ENCODE measurements around the gene HINT1.

Gene HINT1

DNA sequence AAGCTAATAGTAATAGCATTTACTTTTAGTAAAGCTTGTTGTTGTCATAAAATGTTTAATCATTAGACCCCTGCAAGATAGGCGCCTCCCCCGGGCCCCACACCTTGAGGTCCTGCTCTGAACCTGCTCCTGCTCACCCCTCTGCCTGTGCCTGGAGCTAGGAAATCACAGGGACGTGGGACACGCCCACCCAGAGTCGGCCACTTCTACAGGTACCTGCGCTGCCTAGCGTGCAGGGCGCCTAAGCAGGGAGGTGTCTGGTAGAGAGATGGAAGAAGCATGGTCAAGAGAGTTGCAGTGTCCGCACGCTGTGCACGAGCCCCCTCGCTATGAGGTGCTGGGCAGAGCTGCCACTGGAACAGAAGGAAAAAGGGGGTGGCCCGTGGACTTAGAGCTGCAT lies 52.6 kb downstream of the HINT1 start:
- no peak for DNase-seq (ENCODE audit: low read depth)
- TF ChIP-seq, protein P1, sequence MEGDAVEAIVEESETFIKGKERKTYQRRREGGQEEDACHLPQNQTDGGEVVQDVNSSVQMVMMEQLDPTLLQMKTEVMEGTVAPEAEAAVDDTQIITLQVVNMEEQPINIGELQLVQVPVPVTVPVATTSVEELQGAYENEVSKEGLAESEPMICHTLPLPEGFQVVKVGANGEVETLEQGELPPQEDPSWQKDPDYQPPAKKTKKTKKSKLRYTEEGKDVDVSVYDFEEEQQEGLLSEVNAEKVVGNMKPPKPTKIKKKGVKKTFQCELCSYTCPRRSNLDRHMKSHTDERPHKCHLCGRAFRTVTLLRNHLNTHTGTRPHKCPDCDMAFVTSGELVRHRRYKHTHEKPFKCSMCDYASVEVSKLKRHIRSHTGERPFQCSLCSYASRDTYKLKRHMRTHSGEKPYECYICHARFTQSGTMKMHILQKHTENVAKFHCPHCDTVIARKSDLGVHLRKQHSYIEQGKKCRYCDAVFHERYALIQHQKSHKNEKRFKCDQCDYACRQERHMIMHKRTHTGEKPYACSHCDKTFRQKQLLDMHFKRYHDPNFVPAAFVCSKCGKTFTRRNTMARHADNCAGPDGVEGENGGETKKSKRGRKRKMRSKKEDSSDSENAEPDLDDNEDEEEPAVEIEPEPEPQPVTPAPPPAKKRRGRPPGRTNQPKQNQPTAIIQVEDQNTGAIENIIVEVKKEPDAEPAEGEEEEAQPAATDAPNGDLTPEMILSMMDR (IDR thresholded peaks at IDR 0.05; ENCODE audit: low read length, missing control alignments), result no peak

DNA sequence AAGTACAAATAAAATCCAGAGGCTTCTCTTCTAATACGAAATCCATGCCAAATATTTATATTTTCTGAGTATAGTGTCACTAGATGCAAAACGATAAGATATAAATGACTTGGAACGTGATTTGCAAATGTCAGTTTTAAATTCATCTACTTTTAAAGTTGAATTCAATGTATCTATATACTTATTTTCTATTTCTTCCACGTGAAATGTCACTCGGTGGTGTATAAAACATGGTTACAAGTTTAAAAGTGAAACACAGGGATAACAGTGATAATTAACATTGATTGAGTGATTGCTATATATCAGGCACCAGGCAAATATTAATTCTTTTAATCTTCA lies 54.8 kb downstream of the HINT1 start:
- TF ChIP-seq, protein P1 (IDR thresholded peaks at IDR 0.05; ENCODE audit: low read length, missing control alignments), result no peak
- no peak overlapping the region for H3K4me3 ChIP-seq (replicated peaks; ENCODE audit: low read depth, low read length)
- DNase-seq (ENCODE audit: low read depth), result no peak

More for the DNA sequence above, 52.6 kb downstream of the HINT1 start:
- no peak overlapping the region for H3K4me3 ChIP-seq (replicated peaks; ENCODE audit: low read depth, low read length)

DNA sequence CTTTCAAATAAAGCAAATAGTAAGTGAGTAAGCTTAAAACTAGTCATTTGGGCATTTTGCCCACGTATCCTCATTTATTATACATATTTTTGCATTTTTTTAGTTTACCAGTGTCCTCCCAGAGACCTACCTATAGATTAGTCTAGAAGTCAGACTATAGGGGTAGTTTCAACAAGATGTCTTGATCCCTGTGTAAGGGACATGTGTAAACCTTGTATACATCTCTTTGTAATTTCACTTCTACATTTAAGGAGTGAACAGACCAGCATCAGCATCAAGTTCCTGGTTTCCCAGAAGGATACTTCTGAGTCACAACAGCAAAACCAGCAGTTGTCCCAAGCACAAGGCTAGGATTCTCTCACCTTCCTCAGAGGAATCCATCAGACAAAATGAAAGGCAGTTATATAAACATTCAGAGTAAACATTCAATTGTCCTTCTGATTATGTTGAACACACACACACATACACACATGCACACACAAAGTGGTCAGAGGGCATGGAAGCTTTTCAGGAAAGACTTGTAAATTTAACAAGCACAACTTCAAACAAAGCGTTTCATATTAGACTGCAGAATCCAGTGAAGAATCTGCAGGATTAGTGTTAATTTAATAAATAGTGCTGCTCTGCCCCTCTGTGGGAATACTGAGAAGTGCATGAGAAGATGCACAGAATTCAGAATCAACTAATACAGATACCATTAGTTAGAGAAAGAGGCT lies 55.4 kb downstream of the HINT1 start:
- TF ChIP-seq, protein P1 (IDR thresholded peaks at IDR 0.05; ENCODE audit: low read length, missing control alignments), result peak; percentile 74
- peak; percentile 66 for DNase-seq (ENCODE audit: low read depth)
- no peak overlapping the region for H3K4me3 ChIP-seq (replicated peaks; ENCODE audit: low read depth, low read length)
